NCI-H526 (cell line): ENCODE data around the gene LGI4.

ENCODE experiments used
- DNase-seq, 2 experiments: peaks; one replicate each; lab custom pipeline; 2025; lab: John Stamatoyannopoulos, UW

LGI4 gene

GRCh38 chr19:35085947-35086346, 48.9 kb downstream of the LGI4 start:
- no peak for DNase-seq

GRCh38 chr19:35084509-35084762, 50.4 kb downstream of the LGI4 start:
- no peak for DNase-seq

- no peak for DNase-seq
These were observed 51.0 kb downstream of the LGI4 start for GRCh38 chr19:35083691-35084508.

GRCh38 chr19:35081201-35081600, 53.7 kb downstream of the LGI4 start:
- no peak for DNase-seq

GRCh38 chr19:35080613-35081170, 54.2 kb downstream of the LGI4 start:
- DNase-seq: no peak

GRCh38 chr19:35079826-35080225, 55.0 kb downstream of the LGI4 start:
- DNase-seq: no peak

- no peak for DNase-seq
These were observed 57.2 kb downstream of the LGI4 start for GRCh38 chr19:35077411-35078223.

- no peak for DNase-seq
These were observed 58.2 kb downstream of the LGI4 start for GRCh38 chr19:35076657-35077056.

GRCh38 chr19:35076026-35076370, 58.9 kb downstream of the LGI4 start:
- DNase-seq: no peak

GRCh38 chr19:35075202-35076025, 59.4 kb downstream of the LGI4 start:
- DNase-seq: no peak
